GM12878 (cell line): ENCODE results near the gene ZFP62. TPM values are rescaled to one million over a fixed set of nuclear protein-coding genes. Genes with fewer than 3 reads are reported as not detected.

Experiments used
- ATAC-seq: fragments of 200-7000 bp; cut with Tn5 transposase; 3 replicates; pipeline ENCODE4 v1.9.1; 2020; ENCODE audit warnings: mild to moderate bottlenecking, moderate library complexity
- BruUV-seq: library from RNA; stranded (reverse); fragments of 400-500 nt; replicated peaks from 2 replicates; lab custom pipeline; 2021; lab: Mats Ljungman, UMichigan
- CTCF ChIA-PET: fragments of 300-600 bp; sonication (Branson Sonifier 250); formaldehyde crosslinking; extraction: SDS; loops from one replicate; lab custom pipeline; 2021; ENCODE audit warnings: inconsistent platforms; lab: Yijun Ruan, JAX
- POLR2A ChIA-PET: fragments of 350-600 bp; formaldehyde crosslinking; extraction: SDS; loops from one replicate; lab custom pipeline; 2021; ENCODE audit warnings: inconsistent platforms; lab: Charles Lee
- RAD21 ChIA-PET: fragments of 300-600 bp; sonication (Branson Sonifier 250); formaldehyde crosslinking; loops from one replicate; lab custom pipeline; 2023; ENCODE audit warnings: antibody characterized with exemption; ENCODE audit not compliant: unreplicated experiment; lab: Charles Lee
- SMC1A ChIA-PET: fragments of 300-600 bp; sonication (Branson Sonifier 250); formaldehyde crosslinking; loops from one replicate; lab custom pipeline; 2023; ENCODE audit not compliant: unreplicated experiment, uncharacterized antibody; lab: Charles Lee
- DNase-seq: peaks from one replicate; pipeline ENCODE4 v3.0.0-alpha.2; 2011; ENCODE audit warnings: low read depth, low spot score
- FAIRE-seq: peaks from 3 replicates; lab custom pipeline; 2011; peaks lifted over from hg19 to GRCh38; lab: Jason Lieb, UNC
- H2AFZ ChIP-seq: 2 replicates; pipeline ENCODE4 v1.6.0; 2011; ENCODE audit warnings: low read depth, low read length, control low read depth; ENCODE audit not compliant: control insufficient read depth
- H3K27ac ChIP-seq: 2 replicates; pipeline ENCODE4 v1.5.1; 2011; ENCODE audit warnings: control low read depth; ENCODE audit not compliant: control insufficient read depth, insufficient read depth
- H3K27me3 ChIP-seq, 2 experiments: replicated peaks in 1 of 2; 2 replicates each; pipeline versions ENCODE4 v1.6.0 to v1.6.1; 2011; ENCODE audit warnings: low read length in 1 of 2; ENCODE audit not compliant: control insufficient read depth in 2 of 2, insufficient read depth in 2 of 2
- H3K36me3 ChIP-seq, 2 experiments: 2 replicates each; pipeline ENCODE4 v1.5.1; 2011; ENCODE audit warnings: low read length in 1 of 2; ENCODE audit not compliant: control insufficient read depth in 2 of 2, insufficient read depth in 2 of 2
- H3K4me1 ChIP-seq: 2 replicates; pipeline ENCODE4 v1.6.1; 2011; ENCODE audit warnings: mild to moderate bottlenecking, low read length, moderate library complexity, mixed read lengths; ENCODE audit not compliant: control insufficient read depth, insufficient read depth
- H3K4me2 ChIP-seq: 2 replicates; pipeline ENCODE4 v1.6.0; 2011; ENCODE audit warnings: control low read depth; ENCODE audit not compliant: control insufficient read depth, insufficient read depth
- H3K4me3 ChIP-seq: fragments of 200-600 bp; sonication (generic); 2 replicates; pipeline ENCODE4 v1.5.1; 2016
- H3K79me2 ChIP-seq: 2 replicates; pipeline ENCODE4 v1.6.0; 2011; ENCODE audit warnings: low read length; ENCODE audit not compliant: control insufficient read depth, insufficient read depth
- H3K9ac ChIP-seq: 2 replicates; pipeline ENCODE4 v1.8.0; 2011; ENCODE audit warnings: low read length, control low read depth, mixed read lengths; ENCODE audit not compliant: control insufficient read depth, insufficient read depth
- H3K9me3 ChIP-seq: replicated peaks from 3 replicates; pipeline ENCODE4 v1.5.1; 2011; ENCODE audit warnings: mild to moderate bottlenecking, low read length; ENCODE audit not compliant: control insufficient read depth, insufficient read depth
- H4K20me1 ChIP-seq: 2 replicates; pipeline ENCODE4 v1.6.0; 2011; ENCODE audit not compliant: control insufficient read depth, insufficient read depth
- CEBPB ChIP-seq, 2 experiments: fragments of 150-350 bp in 1 of 2; IDR thresholded peaks; 2 replicates each; pipeline ENCODE4 v1.6.1; 2012 to 2014; ENCODE audit warnings: low read depth in 2 of 2, low read length in 2 of 2, borderline replicate concordance in 1 of 2, inconsistent platforms in 1 of 2
- EP300 ChIP-seq, 2 experiments: fragments of 150-350 bp in 1 of 2; IDR thresholded peaks; 2 replicates each; pipeline ENCODE4 v1.6.1; 2011 to 2012; ENCODE audit warnings: low read depth in 2 of 2, low read length in 2 of 2, borderline replicate concordance in 1 of 2, improper control_type of control experiment in 1 of 2, inconsistent platforms in 1 of 2; ENCODE audit not compliant: control insufficient read depth in 1 of 2
- FOS ChIP-seq: IDR thresholded peaks from 3 replicates; pipeline ENCODE4 v1.6.1; 2011; ENCODE audit warnings: borderline replicate concordance; ENCODE audit not compliant: insufficient read length; ENCODE audit errors: extremely low read depth
- JUNB ChIP-seq: IDR thresholded peaks from 2 replicates; pipeline ENCODE4 v1.6.1; 2016; ENCODE audit warnings: antibody characterized with exemption, mild to moderate bottlenecking
- KDM1A ChIP-seq: fragments of 200-600 bp; sonication (generic); IDR thresholded peaks from 2 replicates; pipeline ENCODE4 v1.6.1; 2016; ENCODE audit warnings: borderline replicate concordance
- LARP7 ChIP-seq: fragments of 450-650 bp; IDR thresholded peaks from 2 replicates; pipeline ENCODE4 v1.6.1; 2017; ENCODE audit warnings: mild to moderate bottlenecking
- NRF1 ChIP-seq: conservative IDR thresholded peaks from 2 replicates; pipeline ENCODE4 v1.6.1; 2011; ENCODE audit warnings: mild to moderate bottlenecking, low read depth, low read length, improper control_type of control experiment
- PAX5 ChIP-seq: IDR thresholded peaks from 2 replicates; pipeline ENCODE4 v1.6.1; 2011; ENCODE audit warnings: low read depth, low read length, borderline replicate concordance
- PML ChIP-seq: IDR thresholded peaks from 2 replicates; pipeline ENCODE4 v1.6.1; 2012; ENCODE audit warnings: low read length, inconsistent platforms
- POU2F2 ChIP-seq: IDR thresholded peaks from 3 replicates; pipeline ENCODE4 v1.6.1; 2011; ENCODE audit warnings: low read depth, mild to moderate bottlenecking, low read length, borderline replicate concordance
- RAD21 ChIP-seq: IDR thresholded peaks from 2 replicates; pipeline ENCODE4 v1.6.1; 2011; ENCODE audit warnings: mild to moderate bottlenecking, low read depth, low read length, moderate library complexity; ENCODE audit not compliant: insufficient read depth
- RCOR1 ChIP-seq: conservative IDR thresholded peaks from 2 replicates; pipeline ENCODE4 v1.6.1; 2012; ENCODE audit warnings: low read depth, low read length, improper control_type of control experiment
- RELA ChIP-seq: fragments of 450-650 bp; IDR thresholded peaks from 2 replicates; pipeline ENCODE4 v1.8.0; 2014; ENCODE audit warnings: borderline replicate concordance; ENCODE audit not compliant: partially characterized antibody
- TCF7 ChIP-seq: IDR thresholded peaks from 2 replicates; pipeline ENCODE4 v1.6.1; 2014; ENCODE audit warnings: antibody characterized with exemption, borderline replicate concordance
- WGBS: methylation state at CpG from one replicate; pipeline ENCODE4 v1.1.6; 2016; ENCODE audit warnings: low lambda C conversion rate; ENCODE audit not compliant: insufficient replicate concordance, insufficient coverage; ENCODE audit errors: missing lambda C conversion rate; 5-methylcytosine and 5-hydroxymethylcytosine counted together
- in situ Hi-C: fragments of 300-500 bp; cut with MboI; formaldehyde crosslinking; loops from 9 replicates; pipeline ENCODE4 v1.14.3; 2018; ENCODE audit warnings: mixed read lengths
- intact Hi-C: fragments of 100-400 bp; cut with micrococcal nuclease; formaldehyde crosslinking; loops from one replicate; pipeline ENCODE4 v1.14.2; 2022; ENCODE audit not compliant: unreplicated experiment
- polyA plus RNA-seq, 11 experiments: library from polyadenylated mRNA; depleted of rRNA in 4 of 11; unstranded in 6 of 11; stranded (reverse) in 5 of 11; fragments of >200 nt; fragmentation: Nextera tagmentation in 4 of 11; fragmentation: Illumina TruSeq in 1 of 11; extraction: Ambion mirVana in 4 of 11; extraction: Trizol in 1 of 11; gene quantifications; 1 replicate in 1 of 11; 2 replicates in 10 of 11; pipeline versions ENCODE4 v1.2.1 to v1.2.3, GENCODE V29; 2011 to 2016; ENCODE audit warnings: inconsistent platforms in 2 of 11, missing spikeins in 2 of 11, low read depth in 1 of 11
- total RNA-seq, 4 experiments: library from RNA; depleted of rRNA in 3 of 4; stranded (reverse); fragments of >200 nt in 3 of 4; fragmentation: Illumina TruSeq in 1 of 4; extraction: Trizol in 1 of 4; gene quantifications; 2 replicates each; pipeline versions ENCODE4 v1.2.1 to v1.2.3, GENCODE V29; 2013 to 2021
- TF ChIP-seq, protein P1 (sequence below): fragments of 450-650 bp; IDR thresholded peaks from 2 replicates; pipeline ENCODE4 v1.6.1; 2016; ENCODE audit warnings: mild to moderate bottlenecking
- TF ChIP-seq, protein P2 (sequence below): fragments of 450-650 bp; IDR thresholded peaks from 2 replicates; pipeline ENCODE4 v1.6.1; 2017; ENCODE audit warnings: borderline replicate concordance
- TF ChIP-seq, protein P3 (sequence below): IDR thresholded peaks from 2 replicates; pipeline ENCODE4 v1.6.1; 2012; ENCODE audit warnings: low read depth, low read length, improper control_type of control experiment

The ZFP62 gene
- total and polyA plus RNA-seq, 10 of the 15 experiments (the other 5 are each of a cell fraction or from before 2014, with no cell fraction given), result 9.2 to 39.7 (median 21.1) TPM

DNA sequence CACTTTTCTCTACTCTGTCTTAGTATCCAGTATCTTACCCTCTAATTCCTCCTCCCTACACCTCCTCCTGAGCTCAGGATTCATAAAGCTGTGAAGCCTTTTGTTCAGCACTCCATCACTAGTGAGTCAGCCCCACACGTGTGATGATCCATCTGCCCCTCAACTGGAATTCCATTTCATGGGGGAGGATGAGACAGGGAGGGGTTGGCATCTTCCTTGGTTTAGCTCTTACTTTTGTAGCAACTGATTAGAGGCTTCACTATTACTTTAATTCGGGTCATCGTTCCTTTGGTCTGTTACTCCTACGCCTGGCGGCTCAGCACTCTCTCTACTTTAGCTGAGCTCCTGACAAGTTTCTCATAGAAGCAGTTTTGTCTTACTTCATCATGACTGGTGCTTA is 49.7 kb upstream of the ZFP62 start:
- no peak for DNase-seq
- Histone ChIP-seq H3K79me2 (no peaks in the 10 kb centered on the region), H3K9me3 (no peaks in the 10 kb centered on the region; the same call in 2 of the 3 replicates), H4K20me1 (no peaks in the 10 kb centered on the region), H3K36me3 (no peaks in the 10 kb centered on the region), H3K4me3 (no peak overlapping the region), H3K4me1 (no peaks in the 10 kb centered on the region), H3K27me3 (no peaks in the 10 kb centered on the region), H3K9ac (no peak overlapping the region), H2AFZ (no peak overlapping the region), H3K27ac (no peak overlapping the region), H3K4me2 (no peak overlapping the region)
- 74% methylated on average over 5 of the region's 5 CpGs for WGBS
- intact Hi-C loops, result no loop called here
- TF ChIP-seq LARP7, result no peak
- no peak for TF ChIP-seq CEBPB (IDR thresholded peaks at IDR 0.05; ENCODE audit: borderline replicate concordance in 1 of 2, low read depth in 2 of 2, low read length in 2 of 2)
- no peak for TF ChIP-seq RCOR1
- TF ChIP-seq FOS, result no peak
- TF ChIP-seq TCF7, result no peak
- no peak for TF ChIP-seq POU2F2
- TF ChIP-seq PML, result no peak
- TF ChIP-seq NRF1, result no peak
- TF ChIP-seq, protein P1, sequence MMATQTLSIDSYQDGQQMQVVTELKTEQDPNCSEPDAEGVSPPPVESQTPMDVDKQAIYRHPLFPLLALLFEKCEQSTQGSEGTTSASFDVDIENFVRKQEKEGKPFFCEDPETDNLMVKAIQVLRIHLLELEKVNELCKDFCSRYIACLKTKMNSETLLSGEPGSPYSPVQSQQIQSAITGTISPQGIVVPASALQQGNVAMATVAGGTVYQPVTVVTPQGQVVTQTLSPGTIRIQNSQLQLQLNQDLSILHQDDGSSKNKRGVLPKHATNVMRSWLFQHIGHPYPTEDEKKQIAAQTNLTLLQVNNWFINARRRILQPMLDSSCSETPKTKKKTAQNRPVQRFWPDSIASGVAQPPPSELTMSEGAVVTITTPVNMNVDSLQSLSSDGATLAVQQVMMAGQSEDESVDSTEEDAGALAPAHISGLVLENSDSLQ, result no peak
- TF ChIP-seq KDM1A, result no peak
- TF ChIP-seq RELA, result no peak
- TF ChIP-seq, protein P2, sequence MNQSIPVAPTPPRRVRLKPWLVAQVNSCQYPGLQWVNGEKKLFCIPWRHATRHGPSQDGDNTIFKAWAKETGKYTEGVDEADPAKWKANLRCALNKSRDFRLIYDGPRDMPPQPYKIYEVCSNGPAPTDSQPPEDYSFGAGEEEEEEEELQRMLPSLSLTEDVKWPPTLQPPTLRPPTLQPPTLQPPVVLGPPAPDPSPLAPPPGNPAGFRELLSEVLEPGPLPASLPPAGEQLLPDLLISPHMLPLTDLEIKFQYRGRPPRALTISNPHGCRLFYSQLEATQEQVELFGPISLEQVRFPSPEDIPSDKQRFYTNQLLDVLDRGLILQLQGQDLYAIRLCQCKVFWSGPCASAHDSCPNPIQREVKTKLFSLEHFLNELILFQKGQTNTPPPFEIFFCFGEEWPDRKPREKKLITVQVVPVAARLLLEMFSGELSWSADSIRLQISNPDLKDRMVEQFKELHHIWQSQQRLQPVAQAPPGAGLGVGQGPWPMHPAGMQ, result no peak
- TF ChIP-seq, protein P3, sequence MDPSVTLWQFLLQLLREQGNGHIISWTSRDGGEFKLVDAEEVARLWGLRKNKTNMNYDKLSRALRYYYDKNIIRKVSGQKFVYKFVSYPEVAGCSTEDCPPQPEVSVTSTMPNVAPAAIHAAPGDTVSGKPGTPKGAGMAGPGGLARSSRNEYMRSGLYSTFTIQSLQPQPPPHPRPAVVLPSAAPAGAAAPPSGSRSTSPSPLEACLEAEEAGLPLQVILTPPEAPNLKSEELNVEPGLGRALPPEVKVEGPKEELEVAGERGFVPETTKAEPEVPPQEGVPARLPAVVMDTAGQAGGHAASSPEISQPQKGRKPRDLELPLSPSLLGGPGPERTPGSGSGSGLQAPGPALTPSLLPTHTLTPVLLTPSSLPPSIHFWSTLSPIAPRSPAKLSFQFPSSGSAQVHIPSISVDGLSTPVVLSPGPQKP, result no peak
- TF ChIP-seq EP300 (IDR thresholded peaks at IDR 0.05; ENCODE audit: borderline replicate concordance in 1 of 2, control insufficient read depth in 1 of 2, low read depth in 2 of 2, low read length in 2 of 2), result no peak
- no peak for TF ChIP-seq PAX5
- TF ChIP-seq JUNB, result no peak
- TF ChIP-seq RAD21, result no peak
- SMC1A ChIA-PET, result interaction anchor here (0.7 to 1.6 kb wide), 3 partner anchors 36 to 251 kb away, joined by 3 read pairs; no protein-coding TSS in a partner anchor
- CTCF ChIA-PET, result interaction anchor here (0.6 to 1.1 kb wide), 3 partner anchors 109 to 243 kb away, joined by 3 to 4 read pairs (median 3); no protein-coding TSS in a partner anchor
- ATAC-seq, result no peak
- RAD21 ChIA-PET, result interaction anchor here (0.7 kb wide), 1 partner anchor 176 kb away, joined by 3 read pairs; no protein-coding TSS in a partner anchor
- in situ Hi-C loops, result no loop called here
- BruUV-seq, result no TSS peak
- FAIRE-seq, result no peak
- POLR2A ChIA-PET, result no interaction called here
